TTC549 (cell line): ENCODE results near the gene KIF3C.
"Not testable (repeated sequence)": the region's sequence is repeated elsewhere in the genome, so short reads cannot be mapped to it uniquely, and the experiment has no call there.

ENCODE experiments used
- FAIRE-seq: peaks from 2 replicates; lab custom pipeline; 2012; peaks lifted over from hg19 to GRCh38; lab: Jason Lieb, UNC

The KIF3C gene

DNA sequence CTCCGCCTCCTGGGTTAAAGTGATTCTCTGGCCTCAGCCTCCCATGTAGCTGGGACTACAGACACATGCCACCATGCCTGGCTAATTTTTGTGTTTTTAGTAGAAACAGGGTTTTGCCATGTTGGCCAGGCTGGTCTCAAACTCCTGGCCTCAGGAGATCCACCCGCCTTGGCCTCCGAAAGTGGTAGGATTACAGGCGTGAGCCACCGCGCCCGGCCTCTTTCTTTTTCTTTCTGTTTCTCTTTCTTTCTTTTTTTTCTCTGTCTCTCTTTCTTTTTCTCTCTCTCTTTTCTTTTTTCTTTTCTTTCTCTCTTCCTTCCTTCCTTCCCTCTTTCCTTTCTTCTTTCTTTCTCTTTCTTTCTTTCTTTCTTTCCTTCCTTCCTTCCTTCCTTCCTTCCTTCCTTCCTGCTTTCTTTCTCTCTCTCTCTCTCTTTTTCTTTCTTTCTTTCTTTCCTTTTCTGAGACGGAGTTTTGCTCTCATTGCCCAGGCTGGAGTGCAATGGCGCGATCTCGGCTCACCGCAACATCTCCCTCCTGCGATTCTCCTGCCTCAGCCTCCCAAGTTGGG, 16.6 kb upstream of the KIF3C start:
- not testable (repeated sequence) for FAIRE-seq

DNA sequence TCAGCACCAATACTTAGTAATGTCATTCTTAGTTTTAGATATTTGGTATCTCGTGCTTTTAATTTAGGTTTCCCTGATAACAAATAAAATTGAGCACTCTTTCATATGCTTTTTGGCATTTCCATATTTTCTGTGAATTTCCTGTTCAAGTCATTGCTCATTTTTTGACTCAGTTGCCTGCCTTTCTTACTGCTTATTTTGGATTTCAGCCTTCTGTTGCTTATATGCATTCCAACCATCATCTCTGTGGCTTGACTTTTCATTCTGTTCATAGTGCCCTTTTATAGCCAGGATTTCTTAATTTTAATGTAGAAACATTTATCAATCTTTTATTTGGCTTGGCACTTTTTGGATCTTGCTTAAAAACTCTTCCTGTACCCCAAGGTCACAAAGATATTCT, 14.5 kb upstream of the KIF3C start:
- no peak for FAIRE-seq

DNA sequence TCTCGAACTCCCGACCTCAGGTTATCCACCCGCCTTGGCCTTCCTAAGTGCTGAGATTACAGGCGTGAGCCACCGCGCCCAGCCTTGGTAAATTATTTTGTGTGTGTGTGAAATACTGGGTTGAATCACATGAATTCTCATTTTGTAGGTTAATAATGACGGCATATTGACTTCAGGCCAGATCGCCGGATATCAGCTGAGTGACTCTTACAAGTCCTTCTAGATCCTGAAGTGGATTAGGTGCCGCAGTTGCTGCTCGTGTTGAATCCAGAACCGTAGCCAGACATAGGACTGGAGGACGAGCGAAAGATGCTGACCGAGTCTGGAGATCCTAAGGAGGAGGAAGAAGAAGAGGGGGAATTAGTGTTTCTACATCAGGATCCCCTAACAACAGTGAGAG, 12.2 kb upstream of the KIF3C start:
- no peak for FAIRE-seq

DNA sequence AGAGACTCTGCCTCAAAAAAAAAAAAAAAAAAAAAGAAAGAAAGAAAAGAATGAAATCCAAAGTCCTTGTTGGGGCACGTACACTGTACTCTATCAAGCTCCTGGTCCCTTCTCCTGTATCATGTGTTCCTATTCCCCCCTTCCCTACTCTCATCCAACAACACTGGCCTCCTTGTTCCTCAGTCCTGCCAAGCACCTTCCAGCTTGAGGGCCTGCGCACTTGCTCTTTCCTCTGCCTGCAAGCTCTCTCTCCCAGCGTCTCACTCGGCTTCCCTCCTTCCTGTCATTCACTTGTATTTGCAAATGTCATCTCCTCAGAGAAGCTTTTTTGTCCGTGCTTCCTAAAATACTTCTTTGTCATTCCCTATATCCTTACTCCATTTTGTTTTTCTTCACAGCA, 10.8 kb upstream of the KIF3C start:
- no peak for FAIRE-seq

DNA sequence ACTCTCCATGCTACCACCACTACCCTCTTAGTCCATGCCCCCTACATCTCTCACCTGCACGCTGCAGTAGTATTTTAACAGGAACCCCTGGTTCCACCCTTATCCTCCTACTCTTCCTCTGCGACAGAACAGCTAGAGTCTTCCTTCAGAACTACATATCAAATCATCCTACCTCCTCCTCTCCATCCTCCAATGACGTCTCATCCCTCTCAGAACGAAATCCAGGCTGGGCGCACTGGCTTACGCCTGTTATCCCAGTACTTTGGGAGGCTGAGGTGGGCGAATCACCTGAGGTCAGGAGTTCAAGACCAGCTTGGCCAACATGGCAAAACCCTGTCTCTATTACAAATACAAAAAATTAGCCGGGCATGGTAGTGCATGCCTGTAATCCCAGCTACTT, 10.3 kb upstream of the KIF3C start:
- FAIRE-seq = no peak

DNA sequence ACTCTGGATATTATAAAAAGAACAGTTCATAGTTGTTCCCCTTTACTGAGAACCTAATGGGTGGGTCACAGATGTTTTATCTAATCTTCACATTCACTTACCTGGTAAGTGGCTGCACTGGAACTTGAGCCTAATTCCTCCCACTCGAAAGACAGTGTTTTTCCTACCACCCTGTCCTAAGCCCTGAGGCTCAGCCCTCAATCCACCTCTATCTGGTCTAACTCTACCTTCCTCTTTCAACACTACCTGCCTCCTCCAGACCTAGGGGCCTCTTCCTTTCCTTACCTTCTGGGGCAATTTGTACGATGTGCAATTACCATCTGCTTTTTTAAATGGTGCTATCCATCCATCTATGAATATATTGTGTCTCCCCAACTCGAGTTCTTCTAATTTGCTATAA, 9.7 kb upstream of the KIF3C start:
- no peak for FAIRE-seq

DNA sequence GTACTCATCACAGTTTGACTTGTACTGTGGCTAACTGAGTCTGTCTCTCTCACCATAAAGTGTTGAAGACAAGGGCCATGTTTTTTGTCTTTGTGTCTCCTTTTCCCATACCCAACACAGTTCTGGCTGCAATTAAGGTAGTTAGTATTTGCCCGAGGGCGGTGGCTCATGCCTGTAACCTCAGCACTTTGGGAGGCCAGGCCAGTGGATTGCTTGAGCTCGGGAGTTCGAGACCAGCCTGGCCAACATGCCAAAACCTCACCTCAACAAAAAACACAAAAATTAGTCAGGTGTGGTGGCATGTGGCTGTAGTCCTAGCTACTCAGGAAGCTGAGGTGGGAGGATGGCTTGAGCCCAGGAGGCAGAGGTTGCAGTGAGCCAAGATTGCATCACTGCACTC, 6.9 kb upstream of the KIF3C start:
- no peak for FAIRE-seq

DNA sequence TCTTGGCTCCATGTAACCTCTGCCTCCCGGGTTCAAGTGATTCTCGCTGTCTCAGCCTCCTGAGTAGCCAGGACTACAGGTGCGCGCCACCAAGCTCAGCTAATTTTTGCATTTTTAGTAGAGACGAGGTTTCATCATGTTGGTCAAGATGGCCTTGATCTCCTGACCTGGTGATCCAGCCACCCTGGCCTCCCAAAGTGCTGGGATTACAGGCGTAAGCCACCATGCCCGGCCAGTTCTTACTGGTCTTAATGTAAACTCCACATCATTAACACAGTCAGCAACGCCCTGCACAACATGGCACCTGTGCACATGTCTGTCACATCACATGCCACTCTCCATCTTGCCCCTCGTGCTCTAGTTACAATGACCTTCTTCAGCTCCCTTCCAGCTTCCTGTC, 5.8 kb upstream of the KIF3C start:
- no peak for FAIRE-seq

DNA sequence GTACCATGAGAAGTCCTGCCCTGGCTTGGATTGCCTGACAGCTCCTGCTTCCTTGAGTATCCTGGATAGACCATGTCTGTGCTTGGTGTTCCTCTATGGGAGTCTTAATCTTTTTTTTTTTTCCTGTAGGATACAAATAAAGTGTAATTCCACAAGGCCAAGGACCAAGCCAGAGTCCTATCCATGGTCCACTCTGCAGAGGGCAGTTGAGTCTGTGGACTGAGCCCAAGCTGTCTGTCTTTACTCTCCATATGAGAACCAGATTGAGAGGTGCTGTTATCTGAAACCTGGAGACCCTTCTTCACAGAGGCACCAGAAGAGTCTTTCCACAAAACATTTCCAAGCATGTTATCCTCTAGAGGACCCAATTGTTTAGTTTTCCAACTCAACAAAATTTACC, 1.4 kb upstream of the KIF3C start:
- FAIRE-seq = no peak

DNA sequence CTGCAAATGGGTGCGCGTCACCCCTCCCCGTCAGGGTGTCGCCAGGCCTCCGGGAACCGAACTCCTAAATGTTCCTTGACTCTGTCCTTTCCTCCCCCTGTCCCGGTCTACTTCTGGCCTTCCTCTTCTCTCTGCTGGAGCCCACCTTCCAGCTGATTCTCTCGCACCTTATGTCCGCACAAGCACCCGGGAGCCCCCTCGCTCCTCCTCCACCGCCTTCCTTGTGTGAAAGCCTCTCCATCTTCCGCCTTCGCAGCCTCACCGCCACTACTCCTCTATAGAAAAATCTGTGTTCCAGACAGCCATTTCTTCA, 627 bp upstream of the KIF3C start:
- no peak for FAIRE-seq

DNA sequence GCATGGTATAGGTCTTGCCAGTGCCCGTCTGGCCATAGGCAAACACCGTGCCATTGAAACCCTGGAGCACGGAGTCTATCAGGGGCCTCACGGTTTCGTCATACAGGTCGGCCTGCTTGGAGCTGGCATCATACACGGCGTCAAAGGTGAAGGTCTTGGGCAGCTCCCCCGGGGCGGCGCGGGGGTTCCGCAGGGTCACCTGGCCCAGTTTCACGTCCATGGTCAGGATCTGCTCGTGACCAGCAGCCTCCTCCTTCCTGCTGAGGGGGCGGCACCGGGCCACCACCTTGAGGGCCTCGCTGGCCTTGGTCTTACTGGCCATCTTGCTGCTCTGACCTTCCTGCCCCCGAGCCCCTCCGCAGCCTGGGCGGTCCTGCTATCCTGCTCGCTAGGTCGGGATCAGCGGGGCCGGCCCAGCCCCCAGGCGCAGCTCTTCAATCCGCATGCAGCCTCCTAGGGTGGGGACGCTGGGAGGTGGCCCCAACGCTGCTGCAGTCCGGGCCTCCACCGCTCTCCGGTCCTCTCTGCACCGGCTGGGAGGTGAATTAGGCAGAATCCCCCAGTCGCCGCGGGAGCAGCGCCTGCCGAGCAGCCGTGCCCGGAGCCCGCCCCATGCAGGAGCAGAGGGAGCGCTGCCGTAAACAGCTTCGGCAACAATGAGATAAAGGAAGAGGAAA, 563 bp downstream of the KIF3C start:
- FAIRE-seq = no peak

DNA sequence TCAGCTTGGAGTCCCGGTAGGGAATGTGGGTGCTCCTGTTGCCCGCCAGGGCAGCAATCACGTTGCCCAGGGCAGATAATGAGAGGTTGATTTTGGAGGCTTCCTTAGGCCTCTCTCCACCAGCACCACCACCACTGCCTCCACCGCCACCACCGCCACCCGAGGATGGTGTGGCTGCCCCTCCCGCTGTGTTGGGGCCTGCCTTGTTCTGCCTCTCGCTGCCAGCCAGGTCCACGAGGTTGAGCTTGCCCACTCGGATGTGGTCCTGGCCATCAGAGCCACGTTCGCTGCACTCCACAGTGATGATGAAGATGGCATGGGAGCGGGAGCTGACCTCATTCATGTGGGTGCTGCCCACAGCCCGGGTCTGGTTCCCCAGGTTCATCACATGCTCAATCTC, 1.3 kb downstream of the KIF3C start:
- FAIRE-seq = no peak

DNA sequence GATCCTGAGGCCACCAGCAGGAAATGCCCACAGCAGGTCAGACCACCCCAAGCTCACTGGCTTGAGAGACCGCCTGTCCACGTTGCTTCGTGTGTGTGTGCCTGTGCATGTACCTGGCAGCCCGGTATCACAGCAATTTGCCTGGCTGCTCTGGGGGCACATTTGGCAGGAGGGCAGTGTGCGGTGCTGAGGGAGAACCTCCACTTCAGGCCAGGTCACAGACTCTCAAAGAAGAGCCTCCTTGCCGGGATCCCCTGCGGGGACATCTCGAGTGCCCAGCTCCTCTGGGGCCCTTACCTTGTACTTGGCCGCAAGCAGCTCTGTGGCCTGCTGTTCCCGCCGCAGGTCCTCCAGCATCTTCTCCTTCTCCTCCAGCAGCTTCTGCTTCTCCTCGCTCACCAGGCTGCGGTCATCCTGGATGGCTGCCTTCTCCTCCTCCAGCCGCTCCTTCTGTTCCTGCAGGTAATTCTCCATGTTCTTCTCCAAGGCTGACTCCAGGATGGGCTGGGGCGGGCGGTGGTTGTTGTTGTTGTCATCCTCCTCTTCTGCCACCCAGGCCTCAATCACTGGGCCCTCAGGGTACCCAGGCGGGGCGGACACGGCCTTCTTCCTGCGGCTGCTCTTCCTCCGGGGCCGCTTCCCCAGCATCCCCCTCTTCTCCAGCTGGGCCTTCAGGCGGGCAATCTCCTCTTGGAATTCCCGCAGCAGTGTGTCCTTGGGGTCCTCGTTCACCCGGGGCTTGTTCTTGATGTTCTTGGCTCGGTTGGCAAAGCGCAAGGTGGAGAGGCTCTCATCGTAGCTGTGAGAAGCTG, 2.0 kb downstream of the KIF3C start:
- FAIRE-seq = no peak

DNA sequence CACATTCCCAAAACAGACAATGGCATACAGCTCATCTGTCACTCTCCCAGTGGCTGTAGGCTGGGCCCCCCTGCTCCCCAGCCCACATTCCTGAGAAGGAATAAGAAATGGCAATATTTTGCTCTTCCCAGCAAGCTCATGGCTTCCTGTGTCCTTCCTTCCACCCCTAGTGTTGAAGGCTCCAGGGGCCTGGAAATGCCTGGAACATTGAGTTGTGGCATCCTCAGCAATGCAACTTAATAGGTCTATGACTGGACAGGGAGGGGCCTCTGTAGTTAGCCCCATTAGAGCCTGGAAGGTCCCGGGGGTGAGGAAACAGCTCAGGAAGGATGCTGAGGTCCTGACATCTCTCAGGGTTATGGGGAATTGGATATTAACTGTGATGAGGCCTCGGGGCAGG, 3.3 kb downstream of the KIF3C start:
- no peak for FAIRE-seq

DNA sequence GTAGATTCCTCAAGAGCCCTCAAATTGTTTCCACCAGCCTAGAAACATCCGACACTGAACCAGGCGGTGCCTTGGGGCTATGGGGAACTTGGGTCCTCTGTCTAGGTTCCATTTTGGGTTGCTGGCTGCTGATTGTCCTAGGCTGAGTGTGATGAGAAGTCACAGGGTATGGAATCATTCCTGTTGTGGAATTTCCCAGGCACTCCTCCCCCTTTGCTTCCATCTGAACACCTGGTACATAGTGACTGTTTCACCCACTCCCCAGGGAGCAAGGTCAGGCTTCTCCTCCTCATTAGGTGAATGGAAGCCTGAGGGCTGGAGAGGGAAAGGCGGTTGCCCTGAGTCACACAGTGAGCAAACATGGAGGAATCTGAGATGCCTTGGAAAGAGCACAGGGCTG, 4.5 kb downstream of the KIF3C start:
- no peak for FAIRE-seq

DNA sequence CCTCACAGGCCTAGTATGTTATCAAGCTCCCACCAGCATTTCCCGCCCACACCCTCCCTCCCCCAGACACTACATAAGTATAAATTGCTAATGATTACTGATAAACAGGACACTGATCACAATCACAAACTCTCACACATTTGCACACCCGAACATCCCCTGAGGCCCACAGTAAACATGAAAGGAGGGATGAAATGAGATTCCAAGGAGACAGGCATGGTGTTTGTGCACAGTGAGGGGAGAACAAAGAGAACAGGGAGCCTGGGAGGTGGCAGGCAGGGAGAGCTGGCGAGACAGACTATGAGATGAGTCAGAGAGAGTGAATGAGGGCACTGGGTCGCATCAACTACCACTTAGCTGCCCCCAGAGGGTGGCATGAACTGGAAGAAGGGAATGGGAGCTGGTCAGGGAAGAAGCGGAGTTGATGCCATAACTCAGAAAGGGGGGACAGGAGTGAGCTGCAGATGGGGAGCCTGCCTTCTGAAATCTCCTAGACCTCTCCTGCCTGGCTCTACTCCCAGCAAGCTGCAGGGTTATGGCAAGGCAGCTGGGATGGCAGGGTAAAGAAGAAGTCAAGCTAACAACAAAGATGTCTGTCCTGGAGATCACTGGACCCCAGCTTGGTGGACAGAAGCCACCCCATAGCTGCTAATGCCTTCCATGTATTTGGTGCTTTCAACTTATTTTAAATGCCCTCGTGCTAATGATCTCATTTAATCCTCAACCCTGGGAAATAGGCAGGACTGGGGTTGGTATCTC, 5.1 kb downstream of the KIF3C start:
- no peak for FAIRE-seq

DNA sequence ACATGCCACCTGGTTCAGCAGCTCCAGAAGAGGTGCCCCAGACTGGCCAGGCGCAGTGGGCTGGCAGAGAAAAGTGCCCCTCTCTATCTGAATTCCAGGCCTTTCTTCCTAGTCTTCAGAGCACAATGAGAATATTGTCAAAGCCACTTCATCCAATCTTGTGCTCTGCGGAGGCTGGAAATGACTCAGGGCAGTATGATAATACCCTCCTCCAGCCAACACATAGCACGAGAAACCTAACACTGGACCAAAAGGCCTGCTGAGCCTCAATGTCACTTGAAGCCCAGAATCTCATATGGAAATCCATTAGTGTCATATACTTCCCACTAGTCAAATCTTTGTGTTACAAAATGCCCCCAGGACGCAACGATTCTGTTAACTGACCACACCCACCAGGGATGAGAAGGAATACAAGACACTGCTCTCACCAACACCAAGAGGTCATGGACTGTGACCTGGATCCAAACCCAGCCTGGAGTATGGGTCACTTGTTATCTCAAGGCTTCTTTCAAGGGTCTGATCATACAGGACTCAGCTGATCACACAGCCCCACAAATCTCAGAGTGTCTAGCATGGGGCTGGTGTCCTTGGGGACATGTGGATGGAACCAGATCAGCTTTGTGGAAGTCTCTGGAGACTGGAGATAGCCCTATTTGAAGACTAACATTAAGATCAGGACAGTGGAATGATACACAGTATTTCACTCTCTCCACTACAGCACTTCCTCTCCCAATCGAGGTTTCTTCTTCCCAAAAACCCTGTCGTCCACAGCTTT, 10.1 kb downstream of the KIF3C start:
- FAIRE-seq = no peak

DNA sequence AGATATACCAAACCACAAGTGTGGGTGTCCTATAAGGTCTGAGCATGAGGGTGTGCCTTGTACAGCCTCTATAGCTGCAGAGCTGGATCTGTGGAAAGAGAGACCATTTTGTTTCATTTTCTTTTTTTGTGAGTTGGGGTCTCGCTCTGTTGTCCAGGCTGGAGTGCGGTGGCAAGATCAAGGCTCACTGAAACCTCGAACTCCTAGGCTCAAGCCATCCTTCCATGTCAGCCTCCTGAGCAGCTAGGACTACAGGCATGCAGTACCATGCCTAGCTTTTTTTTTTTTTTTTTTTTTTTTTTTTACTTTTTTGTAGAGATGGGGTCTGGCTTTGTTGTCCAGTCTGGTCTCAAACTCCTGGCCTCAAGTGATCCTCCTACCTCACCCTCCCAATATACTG, 10.7 kb downstream of the KIF3C start:
- FAIRE-seq = no peak

DNA sequence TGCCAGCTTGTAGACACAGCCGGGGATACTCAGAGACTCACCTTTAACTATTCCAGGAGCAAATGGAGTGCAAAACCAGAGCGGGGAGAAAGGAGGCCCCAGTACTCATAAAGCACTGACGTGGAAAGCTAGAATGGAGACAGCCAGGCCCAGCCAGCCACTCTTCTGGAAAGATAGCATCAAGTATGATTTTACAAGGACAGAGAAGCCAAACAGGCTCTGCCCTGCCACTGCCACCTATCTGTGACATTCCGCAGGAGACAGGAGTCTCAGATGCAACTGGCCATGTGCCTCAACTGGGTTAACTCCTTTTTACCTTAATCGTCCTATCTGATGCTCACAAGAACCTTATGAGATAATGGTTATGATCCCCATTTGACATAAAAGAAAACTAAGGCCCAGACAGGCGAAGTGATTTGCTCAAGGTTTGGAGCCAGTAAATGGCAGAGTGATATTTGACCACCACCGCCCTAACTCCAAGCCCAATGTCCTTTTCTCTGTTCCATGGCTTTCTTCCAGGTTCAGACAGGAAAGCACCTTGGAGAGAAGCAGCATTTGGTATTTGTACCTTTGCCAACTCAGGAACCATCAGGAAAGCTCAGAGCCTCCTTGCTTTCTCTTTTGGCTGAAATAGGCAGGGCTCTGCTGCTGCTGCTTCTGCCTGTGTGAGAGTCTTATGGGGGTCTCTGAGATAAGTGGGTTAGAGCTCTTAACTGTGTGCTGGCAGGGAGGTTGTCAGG, 15.6 kb downstream of the KIF3C start:
- no peak for FAIRE-seq

DNA sequence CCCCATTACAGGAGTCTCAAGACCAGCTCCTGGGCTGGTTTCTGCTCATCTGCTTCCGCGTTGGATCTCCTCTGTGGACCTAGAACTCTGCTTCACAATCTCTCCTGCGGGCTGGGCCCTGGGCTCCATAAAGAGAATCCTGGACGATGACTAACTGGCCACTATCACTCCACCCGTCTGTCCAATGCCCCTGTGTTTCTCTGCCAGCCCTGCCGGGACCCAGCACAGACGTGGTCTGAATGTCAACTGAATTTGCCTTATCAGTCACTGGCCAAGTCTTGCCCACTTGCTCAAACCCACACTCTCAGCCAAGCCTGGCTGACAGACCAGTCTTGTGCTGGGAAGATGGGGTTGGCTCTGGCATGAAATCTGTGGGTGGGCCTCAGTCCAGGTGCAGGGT, 17.4 kb downstream of the KIF3C start:
- FAIRE-seq = no peak

DNA sequence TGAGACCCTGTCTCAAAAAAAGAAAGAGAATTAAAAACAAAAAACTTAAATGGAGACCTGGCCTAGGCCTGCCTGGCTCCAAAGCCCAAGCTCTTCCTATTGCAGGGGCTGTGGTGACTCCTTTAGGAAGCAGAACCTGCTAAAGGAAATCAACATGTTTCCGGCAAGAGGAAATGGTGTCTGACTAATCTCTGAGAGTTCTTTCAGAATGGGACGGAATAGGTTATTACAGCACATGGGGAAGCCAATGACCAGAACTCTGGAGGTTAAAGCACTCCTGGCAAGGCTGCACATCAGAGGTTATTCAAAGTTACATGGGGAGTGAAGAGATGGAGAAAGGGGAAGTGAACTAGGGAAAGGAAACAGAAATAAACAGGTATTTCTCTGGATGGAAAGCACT, 21.4 kb downstream of the KIF3C start:
- no peak for FAIRE-seq

DNA sequence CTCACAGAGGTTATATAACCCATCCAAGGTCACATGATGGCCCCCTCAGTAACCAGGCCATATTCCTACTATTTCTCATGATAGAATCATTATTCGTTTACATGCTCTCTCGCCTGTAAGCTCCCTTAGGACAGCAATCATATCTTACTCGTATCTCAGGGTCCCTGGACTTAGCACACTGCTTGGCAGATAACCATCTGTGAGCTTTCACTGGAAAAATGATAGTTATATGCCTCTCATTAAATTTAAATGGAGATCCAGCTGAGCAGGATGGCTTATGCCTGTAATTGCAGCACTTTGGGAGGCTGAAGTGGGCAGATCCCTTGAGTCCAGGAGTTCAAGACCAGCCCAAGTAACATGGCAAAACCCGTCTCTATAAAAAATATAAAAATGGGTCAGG, 21.9 kb downstream of the KIF3C start:
- FAIRE-seq = no peak
